Uterus (tissue), 2 donors: ENCODE measurements around the gene OBSCN.

Experiments
- POLR2A ChIP-seq, 2 donors: fragments of 450-650 bp; IDR thresholded peaks; one replicate each; pipeline ENCODE4 v1.6.1; 2016; ENCODE audit warnings: antibody characterized with exemption in 2 of 2, mild to moderate bottlenecking in 1 of 2, moderate library complexity in 1 of 2
- TF ChIP-seq, protein P1 (sequence below), 4 experiments: fragments of 200-600 bp in 2 of 4; fragments of 450-650 bp in 2 of 4; sonication (generic) in 2 of 4; IDR thresholded peaks; one replicate each; pipeline ENCODE4 v1.5.1; 2016 to 2019; ENCODE audit warnings: antibody characterized with exemption in 4 of 4, mild to moderate bottlenecking in 2 of 4, moderate library complexity in 1 of 4

DNA sequence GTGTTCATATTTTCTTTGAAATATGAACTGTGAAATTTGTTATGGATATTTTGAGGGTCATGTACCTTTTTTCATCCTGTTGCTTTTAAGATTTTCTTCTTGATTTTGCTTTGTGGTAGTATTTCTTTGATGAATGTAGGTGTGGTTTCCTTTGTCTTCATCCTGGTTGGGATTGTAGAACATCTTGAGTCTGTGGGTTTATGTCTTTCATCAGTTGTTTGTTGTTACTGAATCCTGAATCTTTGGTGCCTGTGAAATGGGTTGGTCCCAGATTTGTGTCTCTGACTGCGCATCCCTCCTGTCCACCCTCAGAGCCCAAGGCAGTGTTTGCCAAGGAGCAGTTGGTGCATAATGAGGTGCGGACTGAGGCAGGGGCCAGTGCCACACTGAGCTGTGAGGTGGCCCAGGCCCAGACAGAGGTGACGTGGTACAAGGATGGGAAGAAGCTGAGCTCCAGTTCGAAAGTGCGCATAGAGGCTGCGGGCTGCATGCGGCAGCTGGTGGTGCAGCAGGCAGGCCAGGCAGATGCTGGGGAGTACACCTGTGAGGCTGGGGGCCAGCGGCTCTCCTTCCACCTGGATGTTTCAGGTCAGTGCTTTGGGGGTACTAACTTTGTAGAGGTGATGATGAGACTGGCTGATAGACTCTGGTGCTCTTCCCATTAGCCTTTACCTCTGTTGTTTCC lies 38.5 kb downstream of the OBSCN start:
- TF ChIP-seq, protein P1, sequence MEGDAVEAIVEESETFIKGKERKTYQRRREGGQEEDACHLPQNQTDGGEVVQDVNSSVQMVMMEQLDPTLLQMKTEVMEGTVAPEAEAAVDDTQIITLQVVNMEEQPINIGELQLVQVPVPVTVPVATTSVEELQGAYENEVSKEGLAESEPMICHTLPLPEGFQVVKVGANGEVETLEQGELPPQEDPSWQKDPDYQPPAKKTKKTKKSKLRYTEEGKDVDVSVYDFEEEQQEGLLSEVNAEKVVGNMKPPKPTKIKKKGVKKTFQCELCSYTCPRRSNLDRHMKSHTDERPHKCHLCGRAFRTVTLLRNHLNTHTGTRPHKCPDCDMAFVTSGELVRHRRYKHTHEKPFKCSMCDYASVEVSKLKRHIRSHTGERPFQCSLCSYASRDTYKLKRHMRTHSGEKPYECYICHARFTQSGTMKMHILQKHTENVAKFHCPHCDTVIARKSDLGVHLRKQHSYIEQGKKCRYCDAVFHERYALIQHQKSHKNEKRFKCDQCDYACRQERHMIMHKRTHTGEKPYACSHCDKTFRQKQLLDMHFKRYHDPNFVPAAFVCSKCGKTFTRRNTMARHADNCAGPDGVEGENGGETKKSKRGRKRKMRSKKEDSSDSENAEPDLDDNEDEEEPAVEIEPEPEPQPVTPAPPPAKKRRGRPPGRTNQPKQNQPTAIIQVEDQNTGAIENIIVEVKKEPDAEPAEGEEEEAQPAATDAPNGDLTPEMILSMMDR (IDR thresholded peaks at IDR 0.05), result no peak
- no peak for TF ChIP-seq POLR2A (IDR thresholded peaks at IDR 0.05)
